Measurements from ENCODE around the gene LBR.

LBR gene

DNA sequence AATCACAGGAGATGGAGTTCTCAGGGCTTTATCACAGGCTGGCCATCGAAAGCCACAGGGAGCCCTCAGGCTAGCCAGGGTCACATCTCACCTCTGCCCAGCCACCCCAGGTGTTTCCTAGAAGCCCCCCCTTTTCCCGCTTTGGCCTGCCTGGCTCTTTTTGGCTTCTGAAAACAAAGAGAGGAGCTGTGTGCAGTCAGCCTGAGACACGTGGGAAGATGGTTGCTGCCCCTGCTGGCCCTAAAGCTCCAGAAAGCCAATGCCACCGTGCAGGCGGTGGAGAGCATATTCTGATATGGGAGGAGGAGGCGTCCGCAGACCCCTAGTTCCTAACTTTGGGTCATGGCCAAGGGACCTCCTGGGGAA is 18.7 kb upstream of the LBR start:
- TF ChIP-seq, protein P1, sequence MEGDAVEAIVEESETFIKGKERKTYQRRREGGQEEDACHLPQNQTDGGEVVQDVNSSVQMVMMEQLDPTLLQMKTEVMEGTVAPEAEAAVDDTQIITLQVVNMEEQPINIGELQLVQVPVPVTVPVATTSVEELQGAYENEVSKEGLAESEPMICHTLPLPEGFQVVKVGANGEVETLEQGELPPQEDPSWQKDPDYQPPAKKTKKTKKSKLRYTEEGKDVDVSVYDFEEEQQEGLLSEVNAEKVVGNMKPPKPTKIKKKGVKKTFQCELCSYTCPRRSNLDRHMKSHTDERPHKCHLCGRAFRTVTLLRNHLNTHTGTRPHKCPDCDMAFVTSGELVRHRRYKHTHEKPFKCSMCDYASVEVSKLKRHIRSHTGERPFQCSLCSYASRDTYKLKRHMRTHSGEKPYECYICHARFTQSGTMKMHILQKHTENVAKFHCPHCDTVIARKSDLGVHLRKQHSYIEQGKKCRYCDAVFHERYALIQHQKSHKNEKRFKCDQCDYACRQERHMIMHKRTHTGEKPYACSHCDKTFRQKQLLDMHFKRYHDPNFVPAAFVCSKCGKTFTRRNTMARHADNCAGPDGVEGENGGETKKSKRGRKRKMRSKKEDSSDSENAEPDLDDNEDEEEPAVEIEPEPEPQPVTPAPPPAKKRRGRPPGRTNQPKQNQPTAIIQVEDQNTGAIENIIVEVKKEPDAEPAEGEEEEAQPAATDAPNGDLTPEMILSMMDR (IDR thresholded peaks at IDR 0.05; ENCODE audit: low read depth, low read length) = no peak
- DNase-seq (ENCODE audit: extremely low read depth, low read depth) = no peak

DNA sequence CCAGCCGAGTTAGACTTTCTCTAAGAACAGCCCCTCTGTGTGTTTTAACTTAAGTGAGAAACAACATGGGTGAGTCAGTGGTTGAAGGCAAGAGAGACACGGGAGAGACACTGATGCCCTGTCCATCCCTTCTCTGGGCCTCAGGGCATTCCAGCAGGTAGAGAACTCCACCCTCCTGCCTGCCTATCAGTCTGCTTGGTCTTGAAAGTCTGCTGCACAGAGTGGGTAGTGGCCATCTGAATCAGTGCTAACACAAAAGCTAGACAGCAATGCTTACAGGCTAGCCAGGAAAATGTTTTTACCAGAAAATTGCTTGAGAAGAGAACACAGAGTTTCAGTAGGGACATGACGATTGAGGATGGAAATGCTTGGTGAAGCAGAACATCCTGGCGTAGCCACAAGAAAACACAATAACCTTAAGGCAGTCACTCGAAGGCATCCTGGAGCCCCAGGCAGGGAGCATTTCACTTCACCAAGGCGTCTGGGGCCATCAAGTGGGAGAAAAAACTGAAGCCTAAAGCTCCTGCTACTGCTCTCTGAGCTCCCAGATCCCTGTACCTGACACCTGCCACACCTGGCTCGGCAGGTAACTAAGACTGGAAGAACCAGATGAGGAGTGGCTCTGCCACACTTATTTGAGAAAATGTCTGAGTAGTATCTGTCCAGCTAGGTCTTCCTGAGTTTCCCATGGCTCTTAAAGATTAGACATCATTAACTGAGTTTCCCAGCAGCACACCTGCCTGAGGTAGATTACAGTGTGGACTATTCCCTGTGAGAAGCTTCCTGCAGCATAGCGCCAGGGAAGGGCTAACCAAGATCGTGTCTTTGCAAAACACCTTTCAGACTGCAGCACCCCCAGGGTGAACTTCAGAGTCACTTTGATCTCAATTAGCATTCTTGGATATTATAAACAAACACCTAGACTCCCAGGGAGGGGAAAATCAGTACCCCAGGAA is 18.1 kb upstream of the LBR start:
- TF ChIP-seq, protein P1 (IDR thresholded peaks at IDR 0.05; ENCODE audit: low read depth, low read length) = no peak
- no peak for DNase-seq (ENCODE audit: extremely low read depth, low read depth)

DNA sequence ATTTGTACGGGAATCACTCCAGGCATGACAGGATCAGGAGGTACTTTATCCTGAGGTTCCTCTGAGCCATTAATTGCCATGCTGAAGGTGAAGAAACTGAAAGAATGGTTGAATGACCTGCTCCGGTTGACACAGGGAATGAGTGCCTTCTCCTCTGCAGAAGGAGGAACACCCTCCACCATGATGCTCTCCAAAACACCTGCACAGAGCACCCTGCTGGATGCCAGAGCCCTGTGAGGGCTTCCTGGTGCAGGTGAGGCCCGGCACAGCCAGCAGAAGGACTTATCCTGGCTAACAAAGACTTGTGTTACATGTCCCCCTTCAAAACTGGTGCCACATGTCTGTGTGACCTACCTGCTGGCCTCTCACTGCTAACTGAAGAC is 14.3 kb upstream of the LBR start:
- TF ChIP-seq, protein P1 (IDR thresholded peaks at IDR 0.05; ENCODE audit: low read depth, low read length) = no peak
- no peak for DNase-seq (ENCODE audit: extremely low read depth, low read depth)

DNA sequence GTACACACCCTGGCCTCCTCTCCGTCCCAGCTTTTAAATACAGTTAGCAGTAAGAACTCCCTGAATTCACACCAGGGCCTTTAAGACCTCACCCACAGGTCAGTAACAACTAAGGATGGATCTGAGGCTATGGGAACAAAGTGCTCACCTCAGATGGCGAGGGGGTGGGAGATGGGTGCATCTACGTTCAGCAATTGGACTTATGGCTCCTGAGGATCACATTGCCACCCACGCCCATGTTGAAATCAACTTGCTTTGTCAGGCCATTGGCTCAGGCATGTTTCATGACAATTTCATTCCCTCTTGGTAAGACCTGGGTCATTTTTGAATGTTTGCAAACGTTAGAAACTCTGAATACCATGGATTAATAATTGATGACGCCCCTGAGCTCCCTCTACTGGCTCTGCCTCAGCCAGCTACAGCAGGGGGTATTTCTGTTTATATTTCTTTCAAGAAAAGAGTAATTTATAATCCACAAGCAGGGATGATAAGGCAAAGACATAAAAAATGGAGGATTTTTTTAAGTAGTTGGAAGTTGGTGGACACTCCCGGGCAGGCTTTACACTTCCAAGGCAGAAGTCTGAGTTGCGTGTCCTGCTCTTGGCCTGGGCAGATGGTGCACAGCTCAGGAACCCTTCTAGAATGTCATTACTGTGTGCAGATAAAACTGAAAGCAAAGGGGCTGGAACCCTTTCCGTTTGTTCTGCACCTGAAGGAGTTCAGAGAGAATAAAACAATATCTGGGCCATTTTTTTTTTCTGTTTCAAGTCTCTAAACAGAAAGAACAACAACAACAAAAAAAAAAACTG is 13.7 kb upstream of the LBR start:
- TF ChIP-seq, protein P1 (IDR thresholded peaks at IDR 0.05; ENCODE audit: low read depth, low read length) = no peak; the same call in 1 of the 2 replicates

DNA sequence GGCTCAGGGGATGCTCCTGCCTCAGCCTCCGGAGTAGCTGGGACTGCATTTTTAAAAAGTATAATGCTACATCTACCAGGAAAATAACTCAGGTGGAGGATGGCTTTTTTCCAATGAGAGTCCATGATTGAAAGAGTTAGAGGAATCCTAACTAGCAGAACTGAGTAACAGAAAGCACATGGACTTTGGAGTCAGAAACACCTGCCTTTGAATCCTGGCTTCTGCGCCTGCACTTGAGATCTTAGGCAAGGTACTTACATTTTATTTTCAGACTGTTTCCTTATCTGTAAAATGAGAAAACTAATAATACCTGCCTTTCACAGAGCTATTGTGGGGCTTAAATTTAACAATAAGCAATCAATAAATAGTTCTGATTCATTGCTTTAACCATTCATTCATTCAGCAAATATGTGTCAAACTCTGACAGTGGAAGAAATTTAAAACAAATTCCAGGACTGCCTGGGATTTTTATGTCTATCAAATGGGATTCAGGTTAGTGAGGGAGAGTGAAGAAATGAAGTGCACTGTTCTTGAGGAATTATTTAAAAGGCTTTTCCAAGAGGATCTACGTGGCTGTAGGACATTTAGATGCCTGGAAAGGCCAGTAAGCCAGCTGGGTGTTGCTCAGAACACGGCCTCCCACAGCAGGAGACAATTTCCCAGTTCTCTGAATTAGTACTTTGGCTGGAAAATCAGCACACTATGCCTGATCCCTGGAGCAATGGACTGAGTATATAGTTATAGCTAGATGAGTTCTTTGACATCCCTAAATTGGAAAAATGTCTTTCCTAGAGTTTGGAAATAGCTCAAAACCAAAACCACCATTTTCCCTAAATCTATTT is 12.8 kb upstream of the LBR start:
- TF ChIP-seq, protein P1 (IDR thresholded peaks at IDR 0.05; ENCODE audit: low read depth, low read length) = no peak
- DNase-seq (ENCODE audit: extremely low read depth, low read depth) = no peak

More for the DNA sequence above, 13.7 kb upstream of the LBR start:
- DNase-seq (ENCODE audit: extremely low read depth, low read depth) = no peak

DNA sequence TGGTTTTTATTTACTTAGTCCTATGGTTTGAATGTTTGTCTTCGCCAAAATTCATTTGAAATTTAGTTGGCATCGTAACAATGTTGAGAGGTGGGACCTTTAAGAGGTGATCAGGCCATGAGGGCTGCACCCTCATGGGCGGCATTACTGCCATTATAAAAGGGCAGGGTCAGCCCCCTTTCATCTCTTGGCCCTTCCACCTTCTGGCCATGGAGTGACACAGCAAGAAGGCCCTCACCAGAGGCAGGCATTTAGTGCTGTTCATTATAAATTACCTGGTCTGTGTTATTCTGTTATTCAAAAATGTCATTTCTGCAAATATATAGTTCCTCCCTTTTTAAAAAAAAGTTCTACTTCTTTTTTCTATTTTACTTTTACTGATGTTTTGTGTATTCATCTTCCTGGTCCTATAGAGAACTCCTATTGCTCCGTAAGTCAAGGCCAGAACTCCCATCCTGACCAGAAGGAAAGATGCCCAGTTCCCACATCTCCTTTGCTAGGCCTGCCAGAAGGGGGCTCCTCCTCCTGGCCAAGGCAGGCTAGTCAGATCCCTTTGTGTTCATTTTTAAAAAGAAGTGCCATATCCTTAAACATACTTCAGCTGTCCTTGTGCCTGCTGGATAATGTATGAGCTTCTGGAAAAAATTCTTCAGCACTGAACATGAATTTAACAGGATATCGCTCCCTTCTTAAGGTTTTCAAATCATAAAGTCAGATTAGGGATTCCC is 10.0 kb upstream of the LBR start:
- TF ChIP-seq, protein P1 (IDR thresholded peaks at IDR 0.05; ENCODE audit: low read depth, low read length) = peak; percentile 45
- no peak for DNase-seq (ENCODE audit: extremely low read depth, low read depth)

Data from AG09319 (cell line).